WTC11 (cell line): ENCODE measurements around the gene BANK1.

ENCODE experiments used
- CTCF ChIP-seq: fragments of 200-600 bp; IDR thresholded peaks from 2 replicates; pipeline ENCODE4 v1.8.0; 2022; ENCODE audit warnings: antibody characterized with exemption
- FOXK1 ChIP-seq: sonication (generic); formaldehyde crosslinking; IDR thresholded peaks from 2 replicates; pipeline ENCODE4 v1.8.0; 2022; ENCODE audit warnings: mild to moderate bottlenecking, moderate library complexity, missing genetic modification reagents
- IRF1 ChIP-seq: sonication (generic); formaldehyde crosslinking; IDR thresholded peaks from 2 replicates; pipeline ENCODE4 v1.8.0; 2023; ENCODE audit warnings: missing genetic modification reagents
- KAT7 ChIP-seq: sonication (generic); formaldehyde crosslinking; IDR thresholded peaks from 2 replicates; pipeline ENCODE4 v1.8.1; 2023; ENCODE audit warnings: missing genetic modification reagents, mild to moderate bottlenecking, borderline replicate concordance
- NFE2L1 ChIP-seq: sonication (generic); formaldehyde crosslinking; IDR thresholded peaks from 2 replicates; pipeline ENCODE4 v1.8.1; 2023; ENCODE audit warnings: missing genetic modification reagents
- NR3C1 ChIP-seq: sonication (generic); formaldehyde crosslinking; conservative IDR thresholded peaks from 2 replicates; pipeline ENCODE4 v1.8.1; 2023; ENCODE audit warnings: low read depth, mild to moderate bottlenecking, missing genetic modification reagents
- SMAD3 ChIP-seq: sonication (generic); formaldehyde crosslinking; IDR thresholded peaks from 2 replicates; pipeline ENCODE4 v1.8.0; 2022; ENCODE audit warnings: missing genetic modification reagents, mild to moderate bottlenecking, borderline replicate concordance
- SP1 ChIP-seq: sonication (generic); formaldehyde crosslinking; conservative IDR thresholded peaks from 2 replicates; pipeline ENCODE4 v1.8.1; 2022; ENCODE audit warnings: missing genetic modification reagents
- ZBTB21 ChIP-seq: sonication (generic); formaldehyde crosslinking; IDR thresholded peaks from 2 replicates; pipeline ENCODE4 v1.8.1; 2023; ENCODE audit warnings: mild to moderate bottlenecking, missing genetic modification reagents, borderline replicate concordance
- ZNF423 ChIP-seq: fragments of 250-450 bp; sonication (Bioruptor Pico); IDR thresholded peaks from 2 replicates; pipeline ENCODE4 v2.1.2; 2022; ENCODE audit warnings: mild to moderate bottlenecking, moderate library complexity
- TF ChIP-seq, protein P1 (sequence below): sonication (generic); formaldehyde crosslinking; IDR thresholded peaks from 2 replicates; pipeline ENCODE4 v1.8.0; 2022; ENCODE audit warnings: mild to moderate bottlenecking, missing genetic modification reagents

DNA sequence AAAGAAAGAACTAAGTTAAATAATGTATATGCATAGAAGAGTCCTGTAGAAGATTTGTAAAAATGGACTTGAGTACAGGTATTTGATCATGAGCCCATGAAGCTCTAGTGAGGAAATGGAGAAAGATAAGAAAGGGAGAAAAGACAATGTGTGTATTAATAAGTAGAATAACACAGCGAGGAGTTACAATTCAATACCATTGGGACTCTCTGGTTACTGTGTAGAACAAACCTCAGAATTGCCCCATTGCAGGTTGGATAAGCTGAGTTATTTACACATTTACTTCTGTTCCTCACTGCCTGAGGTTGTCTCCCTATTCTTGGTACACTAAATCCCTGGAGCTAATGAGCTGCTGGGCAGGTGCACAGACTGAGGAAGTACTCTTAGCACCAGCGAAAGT lies 33.3 kb downstream of the BANK1 start:
- no peak for TF ChIP-seq CTCF
- no peak for TF ChIP-seq FOXK1
- TF ChIP-seq SMAD3 (CRISPR knock-in tag): no peak
- no peak for TF ChIP-seq ZBTB21 (CRISPR knock-in tag)
- TF ChIP-seq ZNF423 (CRISPR knock-in tag): no peak
- no peak for TF ChIP-seq NFE2L1 (CRISPR knock-in tag)
- TF ChIP-seq, protein P1, sequence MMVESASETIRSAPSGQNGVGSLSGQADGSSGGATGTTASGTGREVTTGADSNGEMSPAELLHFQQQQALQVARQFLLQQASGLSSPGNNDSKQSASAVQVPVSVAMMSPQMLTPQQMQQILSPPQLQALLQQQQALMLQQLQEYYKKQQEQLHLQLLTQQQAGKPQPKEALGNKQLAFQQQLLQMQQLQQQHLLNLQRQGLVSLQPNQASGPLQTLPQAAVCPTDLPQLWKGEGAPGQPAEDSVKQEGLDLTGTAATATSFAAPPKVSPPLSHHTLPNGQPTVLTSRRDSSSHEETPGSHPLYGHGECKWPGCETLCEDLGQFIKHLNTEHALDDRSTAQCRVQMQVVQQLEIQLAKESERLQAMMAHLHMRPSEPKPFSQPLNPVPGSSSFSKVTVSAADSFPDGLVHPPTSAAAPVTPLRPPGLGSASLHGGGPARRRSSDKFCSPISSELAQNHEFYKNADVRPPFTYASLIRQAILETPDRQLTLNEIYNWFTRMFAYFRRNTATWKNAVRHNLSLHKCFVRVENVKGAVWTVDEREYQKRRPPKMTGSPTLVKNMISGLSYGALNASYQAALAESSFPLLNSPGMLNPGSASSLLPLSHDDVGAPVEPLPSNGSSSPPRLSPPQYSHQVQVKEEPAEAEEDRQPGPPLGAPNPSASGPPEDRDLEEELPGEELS (CRISPR knock-in tag): no peak
- TF ChIP-seq KAT7 (CRISPR knock-in tag): no peak
- TF ChIP-seq SP1: no peak
- no peak for TF ChIP-seq NR3C1 (CRISPR knock-in tag)
- TF ChIP-seq IRF1 (CRISPR knock-in tag): no peak
